Endodermal cell (in vitro differentiated cells): Measurements from ENCODE around the gene IMMP2L. TPM values are rescaled to one million over a fixed set of nuclear protein-coding genes. Genes with fewer than 3 reads are reported as not detected.

Experiments used
- DNase-seq: peaks from one replicate; pipeline ENCODE4 v3.0.0-alpha.2; 2017
- H3K27ac ChIP-seq: 2 replicates; pipeline ENCODE4 v1.5.1; 2013; ENCODE audit warnings: mild to moderate bottlenecking, low read depth, low read length, moderate library complexity
- H3K27me3 ChIP-seq: 2 replicates; pipeline ENCODE4 v1.6.1; 2013; ENCODE audit warnings: mild to moderate bottlenecking, low read length, moderate library complexity; ENCODE audit not compliant: insufficient read depth, control insufficient read depth, poor library complexity, severe bottlenecking
- H3K36me3 ChIP-seq: 2 replicates; pipeline ENCODE4 v1.7.0; 2013; ENCODE audit warnings: mild to moderate bottlenecking, low read length, moderate library complexity; ENCODE audit not compliant: control insufficient read depth, insufficient read depth
- H3K4me1 ChIP-seq: one replicate; pipeline ENCODE4 v1.7.0; 2013; ENCODE audit warnings: low read length; ENCODE audit not compliant: control insufficient read depth, insufficient read depth
- H3K4me3 ChIP-seq: 2 replicates; pipeline ENCODE4 v1.5.1; 2013; ENCODE audit warnings: mild to moderate bottlenecking, low read length, moderate library complexity
- H3K9ac ChIP-seq: 2 replicates; pipeline ENCODE4 v1.6.1; 2013; ENCODE audit warnings: mild to moderate bottlenecking, low read length, moderate library complexity; ENCODE audit not compliant: poor library complexity, severe bottlenecking; ENCODE audit errors: extremely low read depth
- H3K9me3 ChIP-seq: 2 replicates; pipeline ENCODE4 v1.6.1; 2013; ENCODE audit warnings: mild to moderate bottlenecking, low read length, moderate library complexity; ENCODE audit not compliant: control insufficient read depth
- H3K27ac Mint-ChIP-seq: 2 replicates; pipeline ENCODE4 v1.8.0; 2020; ENCODE audit warnings: mixed read lengths
- H3K27me3 Mint-ChIP-seq: 2 replicates; pipeline ENCODE4 v1.8.0; 2021; ENCODE audit warnings: mild to moderate bottlenecking, mixed read lengths; ENCODE audit not compliant: insufficient read depth
- H3K36me3 Mint-ChIP-seq: 2 replicates; pipeline ENCODE4 v1.8.0; 2020; ENCODE audit warnings: low read depth, mixed read lengths
- H3K4me1 Mint-ChIP-seq: 2 replicates; pipeline ENCODE4 v1.8.0; 2020; ENCODE audit warnings: mixed read lengths
- H3K4me3 Mint-ChIP-seq: 2 replicates; pipeline ENCODE4 v1.8.0; 2020; ENCODE audit warnings: mild to moderate bottlenecking, moderate library complexity, mixed read lengths
- H3K9me3 Mint-ChIP-seq: 2 replicates; pipeline ENCODE4 v1.8.0; 2020; ENCODE audit warnings: mild to moderate bottlenecking, mixed read lengths
- WGBS, 2 experiments: methylation state at CpG; one replicate each; pipeline versions ENCODE4 v1.1.5 to v1.1.7; 2013; ENCODE audit warnings: missing lambda C conversion rate in 2 of 2, mixed read lengths in 1 of 2; ENCODE audit not compliant: insufficient coverage in 1 of 2, insufficient read length in 1 of 2; 5-methylcytosine and 5-hydroxymethylcytosine counted together
- total RNA-seq, 2 donors: library from RNA; stranded (reverse); fragmentation: NEBNext Ultra II Directional in 1 of 2; extraction: Animal tissue kit (Norgen Biotek cat#: 25700) in 1 of 2; gene quantifications; 2 replicates in 1 of 2; 3 replicates in 1 of 2; pipeline ENCODE4 v1.2.1, GENCODE V29; 2021
- TF ChIP-seq, protein P1 (sequence below): fragments of 200-600 bp; sonication (generic); conservative IDR thresholded peaks from 2 replicates; pipeline ENCODE4 v1.5.0; 2021; ENCODE audit warnings: antibody characterized with exemption, mild to moderate bottlenecking

Gene IMMP2L
- total RNA-seq, 2 donors from 2014 or later: 17.7 to 19.4 TPM

DNA sequence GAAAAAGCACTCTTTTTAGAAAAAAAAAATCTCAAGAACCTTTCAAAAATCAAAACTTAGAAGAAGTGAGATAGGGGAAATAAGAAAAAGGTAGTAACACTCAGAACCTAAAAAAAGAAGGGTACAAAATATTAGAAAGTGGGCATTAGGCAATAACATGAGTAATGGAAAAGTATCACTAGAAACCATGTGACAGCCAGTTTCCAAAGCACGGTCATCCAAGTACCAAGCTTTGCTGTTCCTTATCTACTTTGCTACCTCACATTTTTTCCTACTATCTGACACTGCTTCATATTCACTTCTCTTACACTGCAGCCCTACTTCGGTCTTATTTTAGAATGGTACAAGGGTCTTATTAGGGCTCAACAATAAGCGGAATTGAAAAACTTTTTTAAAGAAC, 30.3 kb downstream of the IMMP2L start:
- Histone ChIP-seq H3K4me3 (no peak overlapping the region), H3K27ac (no peak overlapping the region), H3K9ac (no peak overlapping the region), H3K9me3 (no peaks in the 10 kb centered on the region), H3K27me3 (no peaks in the 10 kb centered on the region), H3K36me3 (no peaks in the 10 kb centered on the region), H3K4me1 (no peaks in the 10 kb centered on the region)
- DNase-seq: no peak
- Mint-ChIP-seq H3K27me3 (no peaks in the 10 kb centered on the region), H3K27ac (no peak overlapping the region), H3K36me3 (no peaks in the 10 kb centered on the region), H3K4me3 (no peak overlapping the region), H3K4me1 (peaks cover 6% of the 10 kb centered on the region), H3K9me3 (no peaks in the 10 kb centered on the region)
- TF ChIP-seq, protein P1, sequence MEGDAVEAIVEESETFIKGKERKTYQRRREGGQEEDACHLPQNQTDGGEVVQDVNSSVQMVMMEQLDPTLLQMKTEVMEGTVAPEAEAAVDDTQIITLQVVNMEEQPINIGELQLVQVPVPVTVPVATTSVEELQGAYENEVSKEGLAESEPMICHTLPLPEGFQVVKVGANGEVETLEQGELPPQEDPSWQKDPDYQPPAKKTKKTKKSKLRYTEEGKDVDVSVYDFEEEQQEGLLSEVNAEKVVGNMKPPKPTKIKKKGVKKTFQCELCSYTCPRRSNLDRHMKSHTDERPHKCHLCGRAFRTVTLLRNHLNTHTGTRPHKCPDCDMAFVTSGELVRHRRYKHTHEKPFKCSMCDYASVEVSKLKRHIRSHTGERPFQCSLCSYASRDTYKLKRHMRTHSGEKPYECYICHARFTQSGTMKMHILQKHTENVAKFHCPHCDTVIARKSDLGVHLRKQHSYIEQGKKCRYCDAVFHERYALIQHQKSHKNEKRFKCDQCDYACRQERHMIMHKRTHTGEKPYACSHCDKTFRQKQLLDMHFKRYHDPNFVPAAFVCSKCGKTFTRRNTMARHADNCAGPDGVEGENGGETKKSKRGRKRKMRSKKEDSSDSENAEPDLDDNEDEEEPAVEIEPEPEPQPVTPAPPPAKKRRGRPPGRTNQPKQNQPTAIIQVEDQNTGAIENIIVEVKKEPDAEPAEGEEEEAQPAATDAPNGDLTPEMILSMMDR: no peak
- 94 to 100% methylated on average over 2 to 3 of the region's 3 CpGs for WGBS, 2 experiments

DNA sequence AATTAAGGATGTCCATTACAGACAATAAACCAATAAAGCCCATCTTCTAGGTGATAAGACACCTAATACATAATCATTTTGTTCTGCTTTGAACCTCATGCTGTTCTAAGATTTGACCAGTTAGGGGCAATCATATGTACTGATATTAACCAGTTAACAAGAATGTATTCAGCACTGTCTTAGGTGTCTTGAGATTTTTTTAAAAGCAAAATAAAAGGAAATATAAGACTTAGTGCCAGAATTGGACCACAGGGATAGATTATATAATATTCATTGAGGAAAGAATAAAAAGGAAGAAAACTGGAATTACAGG, 32.0 kb downstream of the IMMP2L start:
- Histone ChIP-seq H3K36me3 (no peaks in the 10 kb centered on the region), H3K9ac (no peak overlapping the region), H3K27ac (no peak overlapping the region), H3K4me3 (no peak overlapping the region), H3K9me3 (no peaks in the 10 kb centered on the region), H3K27me3 (no peaks in the 10 kb centered on the region), H3K4me1 (no peaks in the 10 kb centered on the region)
- TF ChIP-seq, protein P1: no peak
- H3K4me3 Mint-ChIP-seq: no peak overlapping the region
- no peaks in the 10 kb centered on the region for H3K36me3 Mint-ChIP-seq
- H3K27ac Mint-ChIP-seq: no peak overlapping the region
- H3K4me1 Mint-ChIP-seq: peaks cover under 1% of the 10 kb centered on the region
- no peaks in the 10 kb centered on the region for H3K27me3 Mint-ChIP-seq
- no peaks in the 10 kb centered on the region for H3K9me3 Mint-ChIP-seq
- DNase-seq: no peak

DNA sequence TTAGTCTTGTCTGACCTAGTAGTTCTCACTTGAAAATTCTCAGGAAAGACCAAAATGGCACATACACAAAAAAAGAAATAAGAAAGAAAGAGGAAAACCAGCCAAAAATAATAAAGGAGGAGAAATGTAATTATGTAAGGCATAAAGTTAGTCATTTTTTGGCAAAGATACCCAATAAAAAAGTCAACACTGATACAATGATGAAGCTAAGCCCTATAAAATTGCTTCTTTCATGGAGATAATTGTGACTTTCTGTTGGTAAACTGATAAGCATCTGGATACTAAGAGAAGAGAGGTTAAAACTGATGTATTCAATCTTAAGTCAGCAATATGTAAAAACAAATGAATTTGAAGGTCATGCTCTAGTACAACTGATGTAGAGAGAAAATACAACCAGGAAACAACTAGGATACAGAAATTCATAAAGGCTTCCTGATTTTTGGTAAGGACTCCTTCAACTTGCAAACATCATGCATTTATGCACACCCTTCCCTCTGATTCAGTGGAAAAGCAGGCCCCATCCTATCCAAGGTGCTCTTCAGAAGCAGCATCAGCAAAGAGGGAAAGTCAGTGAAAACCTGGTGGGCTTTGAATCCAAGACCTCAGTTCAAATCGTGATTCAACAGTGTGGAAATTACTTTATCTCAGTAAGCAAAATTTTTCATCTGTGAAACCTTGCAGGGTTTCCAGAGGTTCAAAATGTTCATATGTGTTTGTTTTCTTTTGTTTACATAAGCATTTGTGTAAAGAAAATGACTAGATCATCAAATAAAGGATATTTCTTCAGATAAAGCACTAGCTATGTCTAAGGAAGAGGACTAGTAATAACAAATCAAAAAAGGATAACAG, 32.6 kb downstream of the IMMP2L start:
- no peaks in the 10 kb centered on the region for H3K9me3 Mint-ChIP-seq
- no peaks in the 10 kb centered on the region for H3K36me3 Mint-ChIP-seq
- no peak for DNase-seq
- WGBS, 2 experiments: 93 to 100% methylated on average over 1 of the region's 1 CpG
- H3K36me3 ChIP-seq: no peaks in the 10 kb centered on the region
- no peaks in the 10 kb centered on the region for H3K4me1 ChIP-seq
- no peak overlapping the region for H3K4me3 Mint-ChIP-seq
- TF ChIP-seq, protein P1: no peak
- H3K4me1 Mint-ChIP-seq: no peaks in the 10 kb centered on the region
- H3K9ac ChIP-seq: no peak overlapping the region
- H3K27ac ChIP-seq: no peak overlapping the region
- H3K27ac Mint-ChIP-seq: no peak overlapping the region
- no peak overlapping the region for H3K4me3 ChIP-seq
- H3K9me3 ChIP-seq: no peaks in the 10 kb centered on the region
- H3K27me3 Mint-ChIP-seq: no peaks in the 10 kb centered on the region
- no peaks in the 10 kb centered on the region for H3K27me3 ChIP-seq
